GM12873 (cell line): ENCODE results near the gene PRIM2.

Source experiments
- TF ChIP-seq, protein P1 (sequence below): IDR thresholded peaks from 2 replicates; pipeline ENCODE4 v1.5.1; 2012; ENCODE audit warnings: low read depth, mild to moderate bottlenecking, moderate library complexity, low read length, control low read depth; ENCODE audit not compliant: insufficient read depth; ENCODE audit errors: missing control alignments

The PRIM2 gene

GRCh38 chr6:57313711-57314471, 3.5 kb upstream of the PRIM2 start:
- TF ChIP-seq, protein P1, sequence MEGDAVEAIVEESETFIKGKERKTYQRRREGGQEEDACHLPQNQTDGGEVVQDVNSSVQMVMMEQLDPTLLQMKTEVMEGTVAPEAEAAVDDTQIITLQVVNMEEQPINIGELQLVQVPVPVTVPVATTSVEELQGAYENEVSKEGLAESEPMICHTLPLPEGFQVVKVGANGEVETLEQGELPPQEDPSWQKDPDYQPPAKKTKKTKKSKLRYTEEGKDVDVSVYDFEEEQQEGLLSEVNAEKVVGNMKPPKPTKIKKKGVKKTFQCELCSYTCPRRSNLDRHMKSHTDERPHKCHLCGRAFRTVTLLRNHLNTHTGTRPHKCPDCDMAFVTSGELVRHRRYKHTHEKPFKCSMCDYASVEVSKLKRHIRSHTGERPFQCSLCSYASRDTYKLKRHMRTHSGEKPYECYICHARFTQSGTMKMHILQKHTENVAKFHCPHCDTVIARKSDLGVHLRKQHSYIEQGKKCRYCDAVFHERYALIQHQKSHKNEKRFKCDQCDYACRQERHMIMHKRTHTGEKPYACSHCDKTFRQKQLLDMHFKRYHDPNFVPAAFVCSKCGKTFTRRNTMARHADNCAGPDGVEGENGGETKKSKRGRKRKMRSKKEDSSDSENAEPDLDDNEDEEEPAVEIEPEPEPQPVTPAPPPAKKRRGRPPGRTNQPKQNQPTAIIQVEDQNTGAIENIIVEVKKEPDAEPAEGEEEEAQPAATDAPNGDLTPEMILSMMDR, result no peak

DNA sequence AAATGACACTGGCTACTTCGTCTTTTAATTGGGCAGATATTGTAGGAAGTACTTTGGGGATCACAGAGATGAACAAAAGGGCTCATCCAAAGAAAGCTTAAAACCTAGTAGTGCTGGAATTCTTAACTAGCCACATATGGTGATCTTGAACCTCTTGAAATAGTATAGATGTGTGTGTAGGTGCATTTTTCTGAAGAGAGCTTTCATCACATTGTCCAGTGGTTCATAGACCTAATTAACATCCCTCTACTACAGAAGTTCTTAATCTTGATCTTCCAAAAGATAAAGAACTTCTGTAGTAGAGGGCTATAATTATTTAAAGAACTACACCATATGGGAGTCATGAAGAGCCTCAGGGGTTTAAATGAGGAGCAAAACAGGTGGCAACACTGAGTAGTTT, 2.3 kb upstream of the PRIM2 start:
- TF ChIP-seq, protein P1, result no peak

GRCh38 chr6:57315851-57316250, 1.6 kb upstream of the PRIM2 start:
- TF ChIP-seq, protein P1, result no peak

- TF ChIP-seq, protein P1, result peak; percentile 80
These were observed 810 bp upstream of the PRIM2 start for GRCh38 chr6:57316581-57317059.

DNA sequence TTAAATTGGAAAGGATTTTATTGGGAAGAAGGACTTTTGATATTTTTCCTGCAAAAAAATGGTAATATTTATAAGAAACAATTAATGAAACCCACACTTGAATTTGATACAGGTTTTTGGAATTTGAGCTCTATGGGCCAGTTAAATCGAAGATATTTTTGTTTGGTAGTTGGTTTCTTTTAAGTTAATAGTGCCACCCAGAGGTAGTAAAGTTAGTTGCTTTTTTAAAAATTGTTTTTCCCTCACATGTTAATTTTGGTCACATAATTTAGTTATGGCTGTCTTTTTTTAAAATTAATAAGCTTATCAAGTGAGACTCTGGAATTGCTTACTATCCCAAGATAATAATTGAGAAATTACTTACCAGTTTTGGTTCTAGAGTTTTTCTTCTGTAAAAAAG, 7.1 kb downstream of the PRIM2 start:
- TF ChIP-seq, protein P1, result peak; percentile 29

- TF ChIP-seq, protein P1, result no peak
These were observed 9.9 kb downstream of the PRIM2 start for GRCh38 chr6:57327311-57327710.

GRCh38 chr6:57328074-57328473, 10.6 kb downstream of the PRIM2 start:
- TF ChIP-seq, protein P1, result no peak
